Heart right ventricle (tissue), 16 donors: Measurements from ENCODE around the gene UCHL1. TPM values are rescaled to one million over a fixed set of nuclear protein-coding genes. Genes with fewer than 3 reads are reported as not detected.

Experiments
- ATAC-seq, 8 donors: fragments of 200-7000 bp; cut with Tn5 transposase; one replicate each; pipeline ENCODE4 v1.9.1; 2020; ENCODE audit warnings: mild to moderate bottlenecking in 8 of 8, moderate library complexity in 8 of 8, moderate number of reproducible peaks in 1 of 8
- DNase-seq, 2 donors: peaks; one replicate each; pipeline ENCODE4 v3.0.0-alpha.2; 2020
- H3K27ac ChIP-seq, 10 donors: fragments of 200-600 bp; sonication (generic) in 2 of 10; one replicate each; pipeline versions ENCODE4 v1.5.0 to v1.8.0; 2020 to 2022; ENCODE audit warnings: mild to moderate bottlenecking in 3 of 10
- H3K27me3 ChIP-seq, 7 donors: fragments of 200-600 bp; one replicate each; pipeline ENCODE4 v1.8.0; 2021 to 2022; ENCODE audit warnings: mild to moderate bottlenecking in 2 of 7
- H3K36me3 ChIP-seq, 9 donors: fragments of 200-600 bp; sonication (generic) in 1 of 9; one replicate each; pipeline versions ENCODE4 v1.5.0 to v1.8.0; 2020 to 2022; ENCODE audit warnings: mild to moderate bottlenecking in 2 of 9
- H3K4me1 ChIP-seq, 9 donors: fragments of 200-600 bp; sonication (generic) in 1 of 9; one replicate each; pipeline versions ENCODE4 v1.5.0 to v1.8.0; 2020 to 2022; ENCODE audit warnings: mild to moderate bottlenecking in 4 of 9
- H3K4me3 ChIP-seq, 10 donors: fragments of 200-600 bp; sonication (generic) in 2 of 10; one replicate each; pipeline versions ENCODE4 v1.5.0 to v1.8.0; 2020 to 2022; ENCODE audit warnings: mild to moderate bottlenecking in 7 of 10, moderate library complexity in 2 of 10
- H3K9me3 ChIP-seq, 11 donors: fragments of 200-600 bp in 10 of 11; sonication (generic) in 2 of 11; one replicate each; pipeline versions ENCODE4 v1.5.0 to v1.8.0; 2013 to 2022; ENCODE audit warnings: mild to moderate bottlenecking in 2 of 11, control low read depth in 1 of 11, moderate library complexity in 1 of 11
- CTCF ChIP-seq, 9 donors: fragments of 200-600 bp; sonication (generic) in 2 of 9; IDR thresholded peaks; one replicate each; pipeline versions ENCODE4 v1.5.0 to v1.8.0; 2021 to 2022; ENCODE audit warnings: antibody characterized with exemption in 9 of 9, mild to moderate bottlenecking in 5 of 9, moderate library complexity in 1 of 9
- WGBS, 2 donors: extraction: QIAGEN DNeasy Blood & Tissue Kit; methylation state at CpG; one replicate each; pipeline ENCODE4 v1.1.7; 2013; ENCODE audit warnings: inconsistent platforms in 1 of 2; 5-methylcytosine and 5-hydroxymethylcytosine counted together
- intact Hi-C, 10 donors: fragments of 100-400 bp; cut with DNase I; formaldehyde crosslinking; loops; one replicate each; pipeline versions ENCODE4 v1.11.1 to v1.14.2; 2022
- long read RNA-seq, 3 donors: library from polyadenylated mRNA; unstranded; transcript quantifications; one replicate each; pipeline ENCODE4 v2.0.0, GENCODE V29; 2020 to 2021
- polyA plus RNA-seq, 2 donors: library from polyadenylated mRNA; stranded (reverse); fragments of 200-250 nt; gene quantifications; one replicate each; pipeline ENCODE4 v1.2.3, GENCODE V29; 2013
- total RNA-seq, 10 donors: library from RNA; stranded (reverse); fragmentation: NEBNext Ultra II Directional in 3 of 10; extraction: Animal tissue kit (Norgen Biotek cat#: 25700) in 3 of 10; gene quantifications; one replicate each; pipeline versions ENCODE4 v1.2.1 to v1.2.4, GENCODE V29; 2021 to 2023
- donor health status: Arrhythmogenic right ventricular cardiomyopathy.
- donor health status: ischemic (EF 13 %, LVEDD 7.1; RV severe dilation, severe dysfunction).
- donor health status: healthy with polysubstance abuse.
- donor health status: DM: no; HTN: yes; CAD: no.
- donor health status: DM: no; HTN: no; CAD: no.
- donor health status: ischemic (EF 25% LVEDD 6.9; RV normal size, moderate dysfunction).
- donor health status: ischemic (EF 25% LVEDD 5.7; RV mildly dilated, moderate dysfunction).
- donor health status: healthy.
- donor health status: DM: yes; HTN: yes; CAD: no.
- donor health status: Ischemic cardiomyopathy.
- donor health status: ischemic (EF 35%, LVEDD 5.7; RV mildly dilated, moderate dysfunction).
- donor health status: nonischemic (EF 11% LVEDD 7.7; RV severe dilation, severe dysfunction).
- donor health status: DM: yes; HTN: yes; CAD: no.
- donor health status: PGD.
- donor health status: ischemic (EF 29% LVEDD 5.4; RV normal size, mild dysfunction).
- donor health status: nonischemic (EF 23%, LVEDD 6.1; RV moderate dilation, normal function).

The UCHL1 gene
- total RNA-seq (10 to 100 TPM in 6 of 10 donors, 1 to 10 TPM in 4; 3.2 to 75.9 (median 12.1) TPM), polyA plus RNA-seq (1 to 10 TPM; 7.8 to 8.5 TPM)
- long read RNA-seq, donor 1, result 0 reads
- long read RNA-seq, donor 2, partial matches to known transcripts, result 1 of 6 reads
- long read RNA-seq, donor 2, other reads (novel, unspliced or antisense), result 0 of 6 reads
- long read RNA-seq, donor 3, partial matches to known transcripts, result 0 of 2 reads
- long read RNA-seq, donor 3, other reads (novel, unspliced or antisense), result 0 of 2 reads

DNA sequence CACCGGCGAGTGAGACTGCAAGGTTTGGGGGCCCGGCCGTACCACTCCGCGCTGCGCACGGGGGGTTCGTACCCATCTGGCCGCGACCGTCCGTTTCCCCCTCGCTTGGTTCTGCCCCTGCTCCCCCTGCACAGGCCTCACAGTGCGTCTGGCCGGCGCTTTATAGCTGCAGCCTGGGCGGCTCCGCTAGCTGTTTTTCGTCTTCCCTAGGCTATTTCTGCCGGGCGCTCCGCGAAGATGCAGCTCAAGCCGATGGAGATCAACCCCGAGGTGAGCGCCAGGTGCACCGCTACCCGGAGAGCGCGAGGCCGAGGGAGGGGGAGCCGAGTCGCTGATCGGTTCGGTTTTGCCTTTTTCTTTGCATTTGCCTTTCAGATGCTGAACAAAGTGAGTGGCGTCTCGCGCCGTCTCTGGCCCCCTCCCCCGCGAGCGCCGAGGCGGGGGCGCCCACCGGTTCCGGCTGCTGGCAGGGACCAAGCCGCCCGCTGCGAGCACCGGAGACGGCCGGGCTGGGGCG, at the start of gene UCHL1:
TSS of gene UCHL1 (plus strand) at position 189 of the 517 bp plus-strand sequence. CDS start at position 238, 49 bp downstream.
- Histone ChIP-seq H3K27ac (no peak within 1 kb of the TSS), H3K4me1 (peaks cover 8 to 21% (median 16%) of the 10 kb centered on the region in 9 donors), H3K27me3 (peaks cover 0 to 63% (median 20%) of the 10 kb centered on the region in 7 donors), H3K4me3 (peak within 1 kb of the TSS; percentile 16 to 62 (median 58)), H3K9me3 (no peaks in the 10 kb centered on the region), H3K36me3 (peaks cover 0 to 8% (median 0%) of the 10 kb centered on the region in 9 donors)
- no peak for TF ChIP-seq CTCF (IDR thresholded peaks at IDR 0.05)
- WGBS, 2 donors, result 1 to 3% methylated on average over 55 of the region's 55 CpGs
- ATAC-seq (peak; percentile 21 to 74 (median 60)), DNase-seq (peak in 1 of 2 donors; percentile 26)
- intact Hi-C loops, result loop anchor here in 2 of 10 donors (10.0 kb wide), 1 partner anchor 628 kb away; no protein-coding TSS in a partner anchor

DNA sequence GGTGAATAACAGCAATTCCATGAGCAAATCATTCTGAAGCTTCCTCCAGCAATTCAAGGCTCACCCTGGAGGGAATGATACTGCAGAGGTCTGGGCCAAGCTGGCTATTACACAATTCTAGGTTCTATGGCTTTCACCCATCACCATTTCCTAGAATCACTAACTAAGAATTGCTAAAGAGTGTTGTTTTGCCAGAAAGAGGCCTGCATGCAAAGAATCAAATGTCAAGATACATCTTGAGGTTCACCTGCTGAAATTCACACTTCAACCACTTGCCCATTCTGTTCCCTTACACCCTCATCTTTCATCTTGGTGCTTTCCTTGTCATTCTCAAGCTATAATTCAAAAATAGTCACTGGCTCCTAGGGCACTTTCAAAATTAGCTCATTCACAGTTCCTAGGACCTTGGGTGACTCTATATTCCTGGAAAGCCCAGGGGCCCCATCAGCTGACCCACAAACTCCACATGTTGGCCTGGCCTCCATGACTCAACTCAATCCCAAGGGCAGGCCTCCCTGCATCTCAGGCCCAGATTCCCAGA, 49.4 kb upstream of the UCHL1 start:
- peaks cover 0 to 12% (median 0%) of the 10 kb centered on the region in 7 donors for H3K27me3 ChIP-seq
- ATAC-seq, result peak in 3 of 8 donors; percentile 43 to 73 (median 69)
- H3K9me3 ChIP-seq, result peaks cover 0 to 9% (median 0%) of the 10 kb centered on the region in 11 donors
- TF ChIP-seq CTCF (IDR thresholded peaks at IDR 0.05), result no peak
- no peak overlapping the region for H3K4me3 ChIP-seq
- H3K36me3 ChIP-seq, result no peaks in the 10 kb centered on the region
- intact Hi-C loops, result loop anchor here in 3 of 10 donors (5.0 to 10.0 kb wide), 2 partner anchors 35 to 63 kb away; no protein-coding TSS in a partner anchor
- peak in 1 of 2 donors; percentile 40 for DNase-seq
- peak overlapping the region in 1 of 10 donors; percentile 11 for H3K27ac ChIP-seq
- H3K4me1 ChIP-seq, result peaks cover 0 to 96% (median 59%) of the 10 kb centered on the region in 9 donors

DNA sequence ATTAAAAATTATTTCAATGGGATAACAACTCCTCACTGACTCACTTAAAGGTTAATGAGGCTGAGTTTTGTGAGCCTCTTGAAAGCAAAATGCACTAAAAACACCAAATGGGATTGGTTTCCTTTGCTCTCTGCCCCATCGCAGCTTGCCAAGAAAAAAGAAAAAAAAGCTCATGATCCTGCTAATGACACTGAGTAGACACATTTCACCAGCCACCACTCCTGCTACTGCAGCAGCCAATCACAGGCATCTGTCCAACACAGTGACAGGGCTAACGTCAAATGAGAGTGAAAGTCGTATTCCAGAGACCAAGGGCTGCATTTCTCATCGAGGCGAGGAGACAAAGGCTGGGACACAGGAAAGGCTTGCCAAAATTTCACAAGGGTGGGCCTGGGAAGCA, 47.5 kb upstream of the UCHL1 start:
- Histone ChIP-seq H3K4me1 (peaks cover 0 to 88% (median 55%) of the 10 kb centered on the region in 9 donors), H3K9me3 (peaks cover 0 to 9% (median 0%) of the 10 kb centered on the region in 11 donors), H3K27ac (peak overlapping the region in 2 of 10 donors; percentile 3 to 47), H3K4me3 (no peak overlapping the region), H3K27me3 (peaks cover 0 to 28% (median 0%) of the 10 kb centered on the region in 7 donors), H3K36me3 (no peaks in the 10 kb centered on the region)
- no peak for TF ChIP-seq CTCF (IDR thresholded peaks at IDR 0.05)
- ATAC-seq, result peak in 1 of 8 donors; percentile 21
- no peak for DNase-seq
- WGBS, 2 donors, result 40 to 61% methylated on average over 5 of the region's 5 CpGs
- intact Hi-C loops, result loop anchor here in 3 of 10 donors (5.0 to 10.0 kb wide), 2 partner anchors 37 to 64 kb away; no protein-coding TSS in a partner anchor

GRCh38 chr4:41209901-41210300, 46.8 kb upstream of the UCHL1 start:
- H3K36me3 ChIP-seq, result no peaks in the 10 kb centered on the region
- ATAC-seq, result no peak
- H3K4me3 ChIP-seq, result no peak overlapping the region
- peaks cover 0 to 35% (median 0%) of the 10 kb centered on the region in 7 donors for H3K27me3 ChIP-seq
- peaks cover 0 to 84% (median 52%) of the 10 kb centered on the region in 9 donors for H3K4me1 ChIP-seq
- DNase-seq, result no peak
- TF ChIP-seq CTCF (IDR thresholded peaks at IDR 0.05), result no peak
- WGBS, 2 donors, result 88 to 95% methylated on average over 9 of the region's 9 CpGs
- peaks cover 0 to 9% (median 0%) of the 10 kb centered on the region in 11 donors for H3K9me3 ChIP-seq
- intact Hi-C loops, result loop anchor here in 9 of 10 donors (5.0 to 10.0 kb wide), 9 partner anchors 38 to 475 kb away; no protein-coding TSS in a partner anchor
- peak overlapping the region in 1 of 10 donors; percentile 47 for H3K27ac ChIP-seq
